ENCODE data around the gene DCDC2C. TPM values are rescaled to one million over a fixed set of nuclear protein-coding genes. Genes with fewer than 3 reads are reported as not detected.

DCDC2C gene
- total and polyA plus RNA-seq, 9 of the 15 experiments (the other 6 are each of a cell fraction or from before 2014, with no cell fraction given) = not detected

DNA sequence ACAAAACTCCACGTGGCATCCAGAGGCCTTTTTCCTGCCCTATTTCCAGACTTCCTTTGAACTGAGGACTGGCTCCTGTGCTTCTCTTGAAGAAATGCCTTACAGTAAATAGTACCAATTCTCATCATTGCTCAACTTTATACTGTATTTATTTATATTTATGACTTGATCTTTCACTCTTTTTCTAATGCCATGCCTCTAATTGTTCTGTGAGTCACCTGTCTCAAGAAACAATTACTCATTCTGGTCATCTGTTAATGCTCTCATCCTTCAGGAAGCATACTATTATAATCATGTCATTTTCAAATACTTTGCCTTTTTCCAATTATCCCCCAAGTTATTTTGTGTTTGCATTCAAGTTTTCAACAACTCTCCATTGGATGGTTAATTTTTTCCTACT is 85.9 kb downstream of the DCDC2C start:
- no peaks in the 10 kb centered on the region for H3K4me1 ChIP-seq (replicated peaks in 1 of 2; ENCODE audit: control insufficient read depth in 2 of 2, insufficient read depth in 2 of 2, low read length in 2 of 2)
- H3K9me1 ChIP-seq (ENCODE audit: control insufficient read depth, insufficient read depth, low read length) = no peaks in the 10 kb centered on the region
- no peak overlapping the region for H3K27ac ChIP-seq (ENCODE audit: extremely low read depth, low read depth, low read length)
- no peak overlapping the region for H3K4me3 ChIP-seq
- H2AFZ ChIP-seq (ENCODE audit: low read depth, low read length) = no peak overlapping the region
- FAIRE-seq = no peak
- no peak overlapping the region for H3K4me2 ChIP-seq (ENCODE audit: insufficient read depth, low read length)
- no peaks in the 10 kb centered on the region for H3K9me3 ChIP-seq (replicated peaks; ENCODE audit: control insufficient read depth, insufficient read depth, low read depth, low read length)
- no peaks in the 10 kb centered on the region for H3K79me2 ChIP-seq (ENCODE audit: control insufficient read depth, insufficient read depth, low read length)
- peaks cover 4 to 21% of the 10 kb centered on the region in 2 experiments; a peak in 3 of 5 replicates for H3K27me3 ChIP-seq (ENCODE audit: control insufficient read depth in 2 of 2, insufficient read depth in 2 of 2, low read length in 2 of 2)
- in situ Hi-C loops (cut with MboI) (no loop called here), intact Hi-C loops (cut with micrococcal nuclease) (no loop called here)
- DNase-seq (ENCODE audit: extremely low read depth in 1 of 4, low spot score in 3 of 4) = no peak
- TF ChIP-seq ZNF398 (CRISPR knock-in tag; IDR thresholded peaks at IDR 0.05) = no peak
- no peak for TF ChIP-seq RBM25 (IDR thresholded peaks at IDR 0.05; ENCODE audit: low read depth, low read length, severe bottlenecking)
- TF ChIP-seq, protein P1, sequence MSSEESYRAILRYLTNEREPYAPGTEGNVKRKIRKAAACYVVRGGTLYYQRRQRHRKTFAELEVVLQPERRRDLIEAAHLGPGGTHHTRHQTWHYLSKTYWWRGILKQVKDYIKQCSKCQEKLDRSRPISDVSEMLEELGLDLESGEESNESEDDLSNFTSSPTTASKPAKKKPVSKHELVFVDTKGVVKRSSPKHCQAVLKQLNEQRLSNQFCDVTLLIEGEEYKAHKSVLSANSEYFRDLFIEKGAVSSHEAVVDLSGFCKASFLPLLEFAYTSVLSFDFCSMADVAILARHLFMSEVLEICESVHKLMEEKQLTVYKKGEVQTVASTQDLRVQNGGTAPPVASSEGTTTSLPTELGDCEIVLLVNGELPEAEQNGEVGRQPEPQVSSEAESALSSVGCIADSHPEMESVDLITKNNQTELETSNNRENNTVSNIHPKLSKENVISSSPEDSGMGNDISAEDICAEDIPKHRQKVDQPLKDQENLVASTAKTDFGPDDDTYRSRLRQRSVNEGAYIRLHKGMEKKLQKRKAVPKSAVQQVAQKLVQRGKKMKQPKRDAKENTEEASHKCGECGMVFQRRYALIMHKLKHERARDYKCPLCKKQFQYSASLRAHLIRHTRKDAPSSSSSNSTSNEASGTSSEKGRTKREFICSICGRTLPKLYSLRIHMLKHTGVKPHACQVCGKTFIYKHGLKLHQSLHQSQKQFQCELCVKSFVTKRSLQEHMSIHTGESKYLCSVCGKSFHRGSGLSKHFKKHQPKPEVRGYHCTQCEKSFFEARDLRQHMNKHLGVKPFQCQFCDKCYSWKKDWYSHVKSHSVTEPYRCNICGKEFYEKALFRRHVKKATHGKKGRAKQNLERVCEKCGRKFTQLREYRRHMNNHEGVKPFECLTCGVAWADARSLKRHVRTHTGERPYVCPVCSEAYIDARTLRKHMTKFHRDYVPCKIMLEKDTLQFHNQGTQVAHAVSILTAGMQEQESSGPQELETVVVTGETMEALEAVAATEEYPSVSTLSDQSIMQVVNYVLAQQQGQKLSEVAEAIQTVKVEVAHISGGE (CRISPR knock-in tag; IDR thresholded peaks at IDR 0.05) = no peak
- no peak for TF ChIP-seq ZNF143 (CRISPR knock-in tag; IDR thresholded peaks at IDR 0.05)
- TF ChIP-seq ZNF282 (CRISPR knock-in tag; IDR thresholded peaks at IDR 0.05) = no peak
- TF ChIP-seq, protein P2, sequence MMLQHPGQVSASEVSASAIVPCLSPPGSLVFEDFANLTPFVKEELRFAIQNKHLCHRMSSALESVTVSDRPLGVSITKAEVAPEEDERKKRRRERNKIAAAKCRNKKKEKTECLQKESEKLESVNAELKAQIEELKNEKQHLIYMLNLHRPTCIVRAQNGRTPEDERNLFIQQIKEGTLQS (IDR thresholded peaks at IDR 0.05) = no peak
- TF ChIP-seq, protein P2 (CRISPR knock-in tag; conservative IDR thresholded peaks at IDR 0.05) = no peak
- BruUV-seq (replicated peaks) = no TSS peak
- no peak for ATAC-seq
- ChIA-PET POLR2A (no interaction called here), CTCF (ENCODE audit: low intra/inter-chr PET ratio) (no interaction called here)
- no peaks in the 10 kb centered on the region for H4K20me1 ChIP-seq (replicated peaks; ENCODE audit: control insufficient read depth, insufficient read depth, low read length)
- WGBS (ENCODE audit: insufficient coverage, low coverage, missing lambda C conversion rate) = 0% methylated on average over 1 of the region's 1 CpG
- H3K36me3 ChIP-seq (ENCODE audit: control insufficient read depth, insufficient read depth, low read length) = no peaks in the 10 kb centered on the region
- H3K9ac ChIP-seq (ENCODE audit: insufficient read depth in 1 of 2, low read depth in 2 of 2, low read length in 2 of 2) = no peak overlapping the region
